ENCODE data around the gene IFT80. TPM values are rescaled to one million over a fixed set of nuclear protein-coding genes. Genes with fewer than 3 reads are reported as not detected.

Gene IFT80
- total RNA-seq, 1 donor = 79.2 TPM

DNA sequence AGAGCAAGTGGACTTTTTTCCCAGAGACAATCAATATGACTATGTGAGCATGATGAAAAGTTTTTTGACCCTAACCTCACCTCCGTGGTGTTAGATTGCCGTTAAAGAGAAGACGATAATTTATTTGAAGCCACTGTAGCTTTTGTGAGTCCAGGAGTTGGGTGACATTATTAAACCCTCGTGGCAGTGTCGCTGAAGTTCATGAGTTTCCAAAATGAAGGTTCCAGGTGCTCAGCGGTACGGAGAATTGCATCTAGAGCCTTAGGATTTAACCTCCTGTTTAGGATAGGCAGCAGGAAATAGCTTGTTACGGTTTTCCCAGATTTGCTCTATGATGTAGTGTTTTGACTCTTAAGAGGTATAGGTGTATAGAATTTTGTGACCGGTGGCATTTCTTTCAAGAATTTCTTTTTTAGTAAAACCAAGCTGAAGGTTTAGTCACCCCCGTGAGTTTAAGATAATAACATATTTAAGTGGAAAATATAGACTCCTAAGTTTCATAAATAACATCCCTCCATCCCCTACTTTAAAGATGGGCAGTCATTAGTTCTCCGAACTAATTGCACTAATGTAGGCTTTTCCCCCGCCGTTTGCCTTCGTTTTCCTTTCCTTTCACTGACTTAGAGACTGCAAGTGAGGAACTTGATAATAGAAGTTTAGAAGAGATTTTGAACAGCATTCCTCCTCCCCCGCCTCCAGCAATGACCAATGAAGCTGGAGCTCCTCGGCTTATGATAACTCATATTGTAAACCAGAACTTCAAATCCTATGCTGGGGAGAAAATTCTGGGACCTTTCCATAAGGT lies 2.5 kb upstream of the IFT80 start:
- DNase-seq (ENCODE audit: low read depth) = peak; percentile 83
- peak overlapping the region; percentile 99 for H3K4me3 ChIP-seq (ENCODE audit: low read depth, low read length)
- TF ChIP-seq, protein P1, sequence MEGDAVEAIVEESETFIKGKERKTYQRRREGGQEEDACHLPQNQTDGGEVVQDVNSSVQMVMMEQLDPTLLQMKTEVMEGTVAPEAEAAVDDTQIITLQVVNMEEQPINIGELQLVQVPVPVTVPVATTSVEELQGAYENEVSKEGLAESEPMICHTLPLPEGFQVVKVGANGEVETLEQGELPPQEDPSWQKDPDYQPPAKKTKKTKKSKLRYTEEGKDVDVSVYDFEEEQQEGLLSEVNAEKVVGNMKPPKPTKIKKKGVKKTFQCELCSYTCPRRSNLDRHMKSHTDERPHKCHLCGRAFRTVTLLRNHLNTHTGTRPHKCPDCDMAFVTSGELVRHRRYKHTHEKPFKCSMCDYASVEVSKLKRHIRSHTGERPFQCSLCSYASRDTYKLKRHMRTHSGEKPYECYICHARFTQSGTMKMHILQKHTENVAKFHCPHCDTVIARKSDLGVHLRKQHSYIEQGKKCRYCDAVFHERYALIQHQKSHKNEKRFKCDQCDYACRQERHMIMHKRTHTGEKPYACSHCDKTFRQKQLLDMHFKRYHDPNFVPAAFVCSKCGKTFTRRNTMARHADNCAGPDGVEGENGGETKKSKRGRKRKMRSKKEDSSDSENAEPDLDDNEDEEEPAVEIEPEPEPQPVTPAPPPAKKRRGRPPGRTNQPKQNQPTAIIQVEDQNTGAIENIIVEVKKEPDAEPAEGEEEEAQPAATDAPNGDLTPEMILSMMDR (IDR thresholded peaks at IDR 0.05; ENCODE audit: insufficient read depth, low read length) = no peak

DNA sequence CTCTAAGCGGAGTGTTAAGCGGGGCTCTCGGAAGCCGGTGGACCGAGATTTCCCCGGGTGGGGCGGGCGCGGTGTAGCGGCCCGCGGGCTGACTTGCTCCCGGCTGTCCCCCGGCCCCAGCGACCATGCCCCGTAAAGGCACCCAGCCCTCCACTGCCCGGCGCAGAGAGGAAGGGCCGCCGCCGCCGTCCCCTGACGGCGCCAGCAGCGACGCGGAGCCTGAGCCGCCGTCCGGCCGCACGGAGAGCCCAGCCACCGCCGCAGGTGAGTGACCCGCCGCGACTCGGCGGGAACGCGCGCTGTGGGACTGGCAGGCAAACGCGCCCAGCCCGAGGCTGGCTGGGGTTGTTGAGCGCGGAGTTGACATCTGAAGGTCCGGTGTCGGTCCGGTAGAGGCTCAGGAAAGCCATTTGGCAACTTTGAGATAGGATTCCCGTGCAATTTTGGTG lies 1.7 kb upstream of the IFT80 start:
- peak overlapping the region; percentile 99 for H3K4me3 ChIP-seq (ENCODE audit: low read depth, low read length)
- DNase-seq (ENCODE audit: low read depth) = no peak
- TF ChIP-seq, protein P1 (IDR thresholded peaks at IDR 0.05; ENCODE audit: insufficient read depth, low read length) = no peak

DNA sequence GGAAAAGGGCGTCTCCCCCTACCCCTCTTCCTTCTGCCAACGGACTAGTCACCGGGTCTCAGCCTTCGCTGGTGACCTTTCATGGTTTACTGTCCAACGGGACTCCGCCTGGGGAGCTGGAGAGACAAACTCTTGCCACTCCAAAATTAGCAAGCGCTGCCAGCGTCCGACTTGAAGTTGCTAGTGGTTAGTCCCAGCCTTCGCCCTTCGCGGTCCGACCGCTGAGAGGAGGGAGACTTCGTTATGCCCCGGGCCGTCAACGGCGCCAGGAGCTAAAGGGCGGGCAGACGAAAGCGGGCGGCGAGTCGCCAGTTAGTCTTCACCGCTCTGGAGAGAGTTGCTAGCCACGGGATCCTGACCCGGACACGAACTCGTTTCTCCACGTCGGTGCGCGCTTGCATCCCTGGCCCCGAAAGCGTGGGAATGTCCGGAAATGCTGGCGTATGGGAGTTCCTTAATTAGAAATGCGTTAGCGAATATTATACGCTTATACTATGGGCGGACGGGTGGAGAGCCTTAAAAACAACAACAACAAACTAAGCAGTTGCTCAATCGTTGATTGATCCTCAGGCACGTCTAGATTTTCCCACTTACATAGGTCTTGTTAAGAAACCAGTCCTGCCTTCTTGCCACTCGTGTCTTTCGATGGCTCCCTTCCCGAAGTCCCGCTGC lies 1.1 kb upstream of the IFT80 start:
- peak overlapping the region; percentile 99 for H3K4me3 ChIP-seq (ENCODE audit: low read depth, low read length)
- TF ChIP-seq, protein P1 (IDR thresholded peaks at IDR 0.05; ENCODE audit: insufficient read depth, low read length) = no peak
- DNase-seq (ENCODE audit: low read depth) = peak; percentile 69

DNA sequence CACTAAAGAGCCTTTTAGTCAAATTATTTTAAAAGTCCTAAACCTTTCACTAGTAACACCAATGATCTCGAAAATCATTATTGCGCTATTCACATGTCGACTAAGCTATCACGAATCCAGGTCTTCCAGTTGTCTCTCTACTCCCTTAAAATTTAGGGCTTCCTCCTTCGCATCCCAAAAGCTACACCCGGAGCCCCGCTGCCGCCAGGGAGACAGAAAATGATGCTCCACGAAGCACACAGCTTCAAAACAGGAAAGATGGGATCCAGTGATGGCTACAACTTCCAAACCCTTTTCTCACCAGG lies 253 bp downstream of the IFT80 start:
- TF ChIP-seq, protein P1 (IDR thresholded peaks at IDR 0.05; ENCODE audit: insufficient read depth, low read length) = peak; percentile 38
- peak overlapping the region; percentile 99 for H3K4me3 ChIP-seq (ENCODE audit: low read depth, low read length)
- no peak for DNase-seq (ENCODE audit: low read depth)

GRCh38 chr3:160395297-160395696 lies 3.7 kb downstream of the IFT80 start:
- DNase-seq (ENCODE audit: low read depth) = peak; percentile 73
- no peak overlapping the region for H3K4me3 ChIP-seq (ENCODE audit: low read depth, low read length)
- TF ChIP-seq, protein P1 (IDR thresholded peaks at IDR 0.05; ENCODE audit: insufficient read depth, low read length) = no peak

- TF ChIP-seq, protein P1 (IDR thresholded peaks at IDR 0.05; ENCODE audit: insufficient read depth, low read length) = no peak
- no peak for DNase-seq (ENCODE audit: low read depth)
These were observed 5.0 kb downstream of the IFT80 start for GRCh38 chr3:160394009-160394392.

More at GRCh38 chr3:160394009-160394392, 5.0 kb downstream of the IFT80 start:
- H3K4me3 ChIP-seq (ENCODE audit: low read depth, low read length) = no peak overlapping the region
